Measurements from ENCODE around the gene NOP14.
"Not testable (repeated sequence)": the region's sequence is repeated elsewhere in the genome, so short reads cannot be mapped to it uniquely, and the experiment has no call there.

Gene NOP14

DNA sequence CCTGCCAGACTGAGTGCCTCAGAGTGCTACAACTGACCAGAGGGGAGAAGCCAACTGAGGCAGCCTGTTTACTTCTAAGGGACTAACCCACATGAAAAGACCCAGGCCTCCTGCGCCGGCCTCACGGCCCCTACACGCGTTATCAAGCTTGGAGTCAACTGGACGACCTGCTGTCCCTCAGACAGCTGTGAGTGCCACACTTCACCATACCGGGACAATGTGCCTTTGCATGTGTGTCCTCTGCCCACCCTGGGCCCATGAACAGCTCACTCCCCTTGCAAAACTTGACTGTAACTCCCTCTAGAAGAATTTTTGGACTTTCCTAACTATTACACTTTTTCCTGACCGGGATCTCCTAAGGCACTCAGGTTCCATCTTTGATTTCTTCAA, 1.8 kb downstream of the NOP14 start:
- no peak for DNase-seq

DNA sequence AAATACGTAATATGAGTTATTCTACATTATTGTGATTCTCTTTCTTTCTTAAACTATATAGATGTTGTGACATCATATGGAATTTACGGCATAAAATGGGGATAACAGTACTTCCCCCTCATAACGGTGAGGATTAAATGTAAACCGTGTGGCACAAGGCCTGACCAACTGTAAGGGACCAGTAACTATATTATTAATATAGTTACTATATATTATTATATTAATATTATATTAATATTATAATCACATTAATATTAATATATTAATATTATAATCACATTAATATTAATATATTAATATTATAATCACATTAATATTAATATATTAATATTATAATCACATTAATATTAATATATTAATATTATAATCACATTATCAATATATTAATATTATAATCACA, 2.8 kb downstream of the NOP14 start:
- DNase-seq = not testable (repeated sequence)

DNA sequence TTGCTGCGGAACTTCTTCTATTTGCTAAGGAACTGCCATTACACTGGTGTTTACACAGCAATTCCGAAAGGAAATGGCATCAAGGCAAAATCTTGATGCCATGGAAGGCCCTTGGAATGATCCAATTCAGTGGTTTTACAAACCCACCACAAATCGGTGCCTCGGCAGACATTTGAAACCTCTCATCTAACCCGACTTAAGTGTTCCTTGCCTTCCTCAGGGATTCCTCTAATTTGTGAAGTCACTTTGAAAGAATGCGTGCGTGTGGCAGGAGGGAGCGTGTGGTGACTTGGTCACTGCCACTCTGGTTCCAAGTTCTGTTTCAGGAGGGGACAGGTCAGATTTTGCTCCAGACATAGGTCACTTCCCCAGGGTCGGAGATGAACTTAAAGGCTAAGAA, 4.8 kb downstream of the NOP14 start:
- no peak for DNase-seq

DNA sequence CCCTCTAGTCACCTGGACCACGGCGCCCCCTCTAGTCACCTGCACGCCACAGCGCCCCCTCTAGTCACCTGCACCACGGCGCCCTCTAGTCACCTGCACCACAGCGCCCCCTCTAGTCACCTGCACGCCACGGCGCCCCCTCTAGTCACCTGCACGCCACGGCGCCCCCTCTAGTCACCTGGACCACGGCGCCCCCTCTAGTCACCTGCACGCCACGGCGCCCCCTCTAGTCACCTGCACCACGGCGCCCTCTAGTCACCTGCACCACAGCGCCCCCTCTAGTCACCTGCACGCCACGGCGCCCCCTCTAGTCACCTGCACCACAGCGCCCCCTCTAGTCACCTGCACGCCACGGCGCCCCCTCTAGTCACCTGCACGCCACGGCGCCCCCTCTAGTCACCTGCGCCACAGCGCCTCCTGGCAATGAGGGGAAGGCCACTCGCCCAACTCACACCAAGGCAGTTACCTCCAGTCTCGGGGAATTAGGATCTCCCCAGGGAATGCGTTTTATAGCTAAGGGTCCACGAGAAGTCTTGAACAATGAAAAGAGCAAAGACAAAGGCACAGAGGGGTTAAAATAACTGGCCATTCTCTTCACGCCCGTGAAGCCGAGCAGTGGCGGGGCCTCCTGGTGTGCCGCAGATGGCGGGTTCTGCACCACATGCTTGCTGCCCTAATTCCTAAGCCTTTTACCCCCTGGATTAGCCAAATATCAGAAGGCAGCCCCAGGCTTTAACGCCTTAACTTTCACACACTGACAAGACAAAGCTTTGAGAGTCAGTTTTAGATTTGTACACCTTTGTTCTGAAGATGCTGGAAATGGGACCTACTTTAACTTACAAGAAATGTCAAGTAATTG, 7.8 kb downstream of the NOP14 start:
- not testable (repeated sequence) for DNase-seq

DNA sequence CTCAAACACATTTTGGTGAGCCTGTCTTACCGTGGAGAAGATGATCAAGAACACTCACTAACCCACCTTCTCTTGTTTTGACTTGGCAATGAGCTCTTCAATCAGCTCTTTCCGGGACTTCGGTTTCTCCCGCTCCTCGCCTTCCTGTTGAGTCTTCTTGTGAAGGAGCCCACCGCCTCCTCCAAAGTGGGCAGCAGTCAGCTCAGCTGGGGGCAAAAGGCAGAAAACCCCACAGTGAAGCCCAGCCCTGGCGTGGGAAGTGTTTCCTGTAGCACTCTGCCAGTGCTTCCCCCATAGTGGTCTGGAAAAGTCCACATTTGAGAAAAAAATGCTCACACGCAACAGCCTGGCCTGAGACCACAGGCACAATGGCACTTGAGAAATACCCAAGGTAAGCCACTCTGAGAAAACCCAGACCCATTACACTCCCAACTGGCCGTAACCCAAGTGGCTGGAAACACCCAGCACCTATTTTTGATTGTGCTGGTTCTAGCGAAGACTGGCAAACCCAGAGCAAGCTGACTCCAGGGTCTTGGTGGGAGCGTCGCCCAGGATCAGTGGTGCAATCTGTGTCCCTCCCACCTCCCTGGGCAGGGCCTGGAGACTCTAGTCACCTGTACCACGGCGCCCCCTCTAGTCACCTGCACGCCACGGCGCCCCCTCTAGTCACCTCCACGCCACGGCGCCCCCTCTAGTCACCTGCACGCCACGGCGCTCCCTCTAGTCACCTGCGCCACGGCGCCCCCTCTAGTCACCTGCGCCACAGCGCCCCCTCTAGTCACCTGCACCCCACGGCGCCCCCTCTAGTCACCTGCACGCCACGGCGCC, 8.6 kb downstream of the NOP14 start:
- no peak for DNase-seq

DNA sequence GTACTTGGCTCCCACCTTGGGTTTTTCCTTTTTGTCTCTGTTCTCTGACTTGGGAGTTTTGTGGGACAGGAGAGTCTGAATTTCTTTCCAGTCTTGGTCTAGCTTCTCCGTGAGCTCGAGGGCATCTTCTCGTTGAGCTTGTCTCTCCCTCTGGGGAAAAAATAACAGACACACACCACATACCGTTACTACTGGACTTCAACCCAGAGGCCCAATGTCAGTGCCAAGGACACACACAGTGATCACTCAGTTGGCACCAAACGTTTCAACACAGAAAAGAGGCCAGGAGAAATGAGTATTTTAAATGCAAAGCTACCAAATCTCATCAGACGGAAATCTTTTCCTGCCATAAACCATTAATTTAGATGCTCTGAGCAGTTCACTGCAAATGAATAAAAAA, 9.7 kb downstream of the NOP14 start:
- no peak for DNase-seq

DNA sequence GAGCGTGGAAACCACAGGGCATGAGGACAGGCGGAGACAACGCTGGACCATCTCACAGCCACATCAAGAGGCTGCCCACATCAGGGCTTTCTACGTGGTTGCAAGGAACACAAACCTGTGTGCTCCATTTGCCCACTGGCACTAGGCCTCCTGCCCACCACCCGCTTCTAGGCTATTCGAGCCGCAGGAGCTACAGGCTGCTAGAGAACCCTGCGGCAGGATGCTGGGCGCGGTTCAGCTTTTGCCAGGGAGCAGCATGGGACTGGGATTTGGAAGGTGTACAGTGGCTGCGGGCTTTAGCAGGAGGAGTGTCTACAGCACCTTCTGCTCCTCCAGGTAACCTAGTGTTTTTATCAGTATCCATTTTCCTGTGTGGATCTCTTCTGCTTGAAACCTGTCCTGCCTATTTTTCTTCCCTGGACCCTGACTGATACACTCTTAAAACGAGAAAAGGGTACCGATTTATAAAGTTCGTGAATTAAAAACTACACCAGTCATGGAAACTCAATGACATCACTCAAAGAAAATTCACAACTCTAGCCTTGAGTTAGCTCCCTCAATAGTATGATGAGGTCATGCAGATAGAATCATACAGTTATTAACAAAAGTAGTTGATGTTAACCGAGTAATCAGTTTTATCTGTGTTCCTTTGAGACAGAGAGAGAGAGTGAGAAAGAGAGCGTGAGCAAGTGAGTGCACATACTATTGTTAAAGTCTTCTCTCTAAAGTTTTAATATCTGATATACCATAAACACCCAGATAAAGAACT, 12.8 kb downstream of the NOP14 start:
- DNase-seq = no peak

DNA sequence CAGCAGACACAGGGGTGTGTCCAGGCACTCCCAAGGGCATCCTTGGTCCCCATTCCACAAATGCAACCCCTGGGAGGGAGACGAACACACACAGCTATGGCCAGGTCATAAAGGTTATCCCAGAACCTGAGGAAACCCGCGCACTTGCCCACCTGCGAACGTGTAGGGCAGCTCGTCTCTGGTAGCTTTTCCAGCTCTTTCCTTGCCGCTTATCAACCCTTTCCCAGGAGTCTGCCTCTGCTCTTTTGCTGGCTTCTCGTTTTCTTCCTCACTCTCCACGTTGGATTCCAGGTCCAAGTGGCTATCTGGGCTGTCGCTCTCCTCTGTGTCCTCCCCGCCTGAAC, 13.5 kb downstream of the NOP14 start:
- DNase-seq = no peak

DNA sequence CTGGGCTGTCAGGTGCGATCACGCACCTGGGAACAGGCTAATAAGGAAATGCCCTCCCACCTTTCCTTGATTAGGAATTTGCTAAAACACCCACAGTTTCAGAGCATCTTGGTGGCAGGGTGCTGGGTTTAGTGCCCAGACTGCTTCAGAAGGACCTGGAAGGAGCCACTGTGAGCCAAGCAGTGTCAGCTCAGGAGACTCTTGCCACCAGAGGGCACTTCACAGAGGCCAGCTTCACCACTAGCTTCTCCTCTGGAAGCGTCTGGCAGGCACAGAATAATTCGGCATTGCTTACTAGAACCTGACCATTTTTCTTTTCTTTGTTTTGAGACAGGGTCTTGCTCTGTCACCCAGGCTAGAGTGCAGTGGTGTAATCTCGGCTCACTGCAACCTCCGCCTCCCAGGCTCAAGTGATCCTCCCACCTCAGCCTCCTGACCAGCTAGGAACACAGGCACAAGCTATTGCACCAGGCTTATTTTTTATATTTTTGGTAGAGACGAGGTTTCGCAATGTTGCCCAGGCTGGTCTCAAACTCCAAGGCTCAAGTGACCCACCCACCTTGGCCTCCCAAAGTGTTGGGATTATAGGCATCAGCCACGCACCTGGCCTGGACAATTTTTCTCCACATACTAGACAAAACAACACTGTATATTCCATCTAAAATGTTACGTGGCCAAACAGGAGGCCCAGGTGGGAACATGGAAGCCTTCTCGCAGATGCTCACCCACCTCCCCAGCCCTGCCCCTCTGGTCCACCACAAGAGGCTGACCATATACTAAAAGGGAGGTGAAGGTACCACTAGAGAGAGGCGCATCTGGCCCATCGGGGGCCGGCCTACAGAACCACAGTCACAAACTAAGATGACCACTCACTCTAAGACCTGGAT, 14.1 kb downstream of the NOP14 start:
- DNase-seq = no peak

DNA sequence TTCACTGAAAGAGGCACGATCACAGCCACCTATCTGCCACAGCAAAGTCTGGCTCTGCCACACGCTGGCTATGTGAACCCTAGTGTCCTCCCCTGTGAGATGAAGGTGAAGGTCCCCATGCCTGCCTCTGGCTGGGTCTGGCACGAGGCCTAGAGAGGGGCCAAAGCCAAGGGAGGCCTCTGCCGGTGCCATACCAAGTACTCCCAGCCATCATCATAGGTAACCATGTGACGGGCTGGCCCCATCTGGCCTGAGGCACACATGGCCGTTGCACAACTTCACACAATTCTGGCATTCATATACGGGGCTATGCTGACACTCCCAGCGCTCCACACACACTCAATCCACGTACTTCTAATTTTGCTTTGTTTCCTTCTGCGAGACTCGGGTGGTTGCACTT, 15.3 kb downstream of the NOP14 start:
- DNase-seq = no peak

DNA sequence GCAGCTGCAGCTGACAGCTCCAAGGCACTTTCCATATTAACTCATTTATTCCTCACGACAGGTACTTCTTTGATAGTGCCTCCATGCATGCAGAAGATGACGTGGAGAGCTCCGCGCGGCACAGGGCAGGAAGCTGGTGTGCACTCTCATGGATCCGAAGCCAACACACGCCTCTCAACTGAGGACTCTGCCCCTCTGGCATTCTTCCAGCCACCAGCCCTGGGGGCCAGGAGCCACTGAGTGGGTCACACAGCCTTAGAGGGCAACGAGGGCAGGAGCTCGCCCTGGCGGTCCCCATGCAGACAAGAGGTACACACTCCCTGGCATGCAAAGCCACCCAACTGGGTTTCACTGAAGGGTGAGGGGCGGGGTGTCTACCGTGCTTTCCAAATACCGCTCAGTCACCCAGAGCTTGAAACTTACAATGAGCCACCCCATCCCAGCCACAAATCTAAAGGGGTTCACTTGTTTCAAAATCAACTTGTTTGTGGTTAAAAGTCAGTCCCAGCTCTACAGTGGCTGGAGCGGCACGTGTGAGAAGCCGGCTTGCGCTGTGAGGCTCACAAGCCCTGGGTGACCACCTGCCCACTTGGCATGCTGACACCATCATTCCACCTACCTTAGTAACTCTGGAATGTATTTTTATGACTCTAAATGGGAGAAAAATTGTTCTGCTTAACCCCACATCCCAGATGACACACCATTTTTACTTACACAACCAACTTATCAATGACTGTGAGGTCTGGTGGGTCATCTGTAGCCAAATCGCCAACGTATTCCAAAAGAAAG, 16.2 kb downstream of the NOP14 start:
- DNase-seq = no peak

DNA sequence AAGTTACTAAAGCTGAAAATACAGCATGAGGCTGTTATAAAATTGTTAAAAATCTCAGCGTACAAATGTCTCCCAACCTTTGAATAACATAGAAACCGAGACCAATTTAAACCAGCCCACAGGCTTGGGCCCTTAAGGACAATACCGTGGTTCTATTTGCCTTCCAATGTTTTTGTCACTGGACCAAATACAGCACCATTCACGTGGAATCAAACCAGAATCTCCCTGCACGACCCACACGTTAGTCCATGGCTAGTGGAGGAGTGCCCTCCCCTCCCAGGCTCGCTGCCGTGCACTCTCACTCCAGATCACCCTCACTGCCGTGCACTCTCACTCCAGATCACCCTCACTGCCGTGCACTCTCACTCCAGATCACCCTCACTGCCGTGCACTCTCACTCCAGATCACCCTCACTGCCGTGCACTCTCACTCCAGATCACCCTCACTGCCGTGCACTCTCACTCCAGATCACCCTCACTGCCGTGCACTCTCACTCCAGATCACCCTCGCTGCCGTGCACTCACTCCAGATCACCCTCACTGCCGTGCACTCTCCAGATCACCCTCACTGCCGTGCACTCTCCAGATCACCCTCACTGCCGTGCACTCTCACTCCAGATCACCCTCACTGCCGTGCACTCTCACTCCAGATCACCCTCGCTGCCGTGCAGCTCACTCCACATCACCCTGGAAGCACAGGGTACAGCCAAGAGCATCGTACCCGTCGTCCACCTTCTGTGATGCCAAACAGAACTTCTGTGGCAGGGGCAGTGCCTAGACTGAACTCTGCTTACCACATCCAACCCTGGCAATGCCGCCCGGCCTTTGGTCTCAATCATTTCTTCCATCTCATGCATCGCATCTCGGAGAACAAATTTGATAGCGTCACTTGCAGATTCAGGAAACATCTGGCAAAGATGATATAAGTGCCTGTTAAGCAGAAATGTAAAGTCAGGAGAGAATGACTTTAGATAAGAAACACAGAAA, 17.3 kb downstream of the NOP14 start:
- DNase-seq = not testable (repeated sequence)

DNA sequence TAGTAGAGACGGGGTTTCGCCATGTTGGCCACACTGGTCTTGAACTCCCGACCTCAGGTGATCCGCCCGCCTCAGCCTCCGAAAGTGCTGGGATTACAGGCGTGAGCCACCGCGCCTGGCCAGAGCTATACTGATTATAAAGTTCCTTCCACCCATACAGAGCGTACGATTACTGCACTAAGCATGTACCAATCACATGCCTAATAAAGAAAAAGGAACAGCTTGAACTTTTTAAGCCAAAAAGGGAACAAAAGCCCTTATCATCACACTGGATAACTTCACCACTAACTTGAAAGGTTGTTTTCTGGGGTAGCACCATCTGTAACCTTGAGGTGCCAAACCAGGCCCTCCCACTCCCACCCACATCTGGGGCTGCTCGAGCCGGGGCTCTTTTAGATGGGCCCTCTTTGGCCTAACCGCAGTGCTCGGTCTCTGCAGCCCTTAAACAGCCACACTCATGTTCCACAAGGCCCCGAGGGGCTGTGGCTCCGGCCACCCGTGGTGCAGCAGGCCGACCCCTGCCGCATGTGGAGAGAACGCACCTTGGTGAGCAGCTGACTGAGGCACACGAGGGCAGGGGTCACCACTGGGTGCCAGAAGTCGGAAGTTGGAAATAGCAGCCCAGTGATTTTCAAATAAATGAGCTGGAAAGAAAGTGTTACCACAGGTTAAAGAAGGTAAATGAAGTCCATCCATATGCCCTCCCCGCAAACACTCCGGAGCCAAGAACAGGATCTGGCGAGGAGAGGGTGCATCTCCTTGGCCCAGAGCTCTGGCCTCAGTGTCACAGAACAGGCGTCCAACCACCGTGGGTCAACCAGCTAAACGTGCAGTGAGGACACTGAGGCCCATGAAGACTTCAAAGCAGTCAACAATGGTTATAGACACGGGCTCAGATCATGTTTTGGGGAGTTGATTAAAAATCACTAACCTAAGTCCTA, 18.4 kb downstream of the NOP14 start:
- no peak for DNase-seq

DNA sequence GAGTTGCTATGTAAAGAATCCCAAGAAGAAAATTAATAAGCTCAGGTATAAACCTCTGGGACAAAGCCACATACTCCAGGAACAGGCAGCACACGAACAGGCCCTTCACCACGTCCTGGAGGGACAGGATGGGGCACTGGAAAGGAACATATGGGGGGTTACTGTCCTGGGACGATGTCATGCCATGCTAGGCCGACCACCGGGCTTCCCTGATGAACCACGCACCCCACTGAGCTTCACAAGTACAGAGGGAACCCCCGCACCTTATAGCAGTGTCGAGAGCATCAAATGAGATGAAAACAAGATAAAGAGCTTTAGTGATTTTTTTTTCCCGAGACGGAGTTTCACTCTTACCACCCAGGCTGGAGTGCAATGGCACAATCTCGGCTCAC, 19.1 kb downstream of the NOP14 start:
- DNase-seq = no peak

DNA sequence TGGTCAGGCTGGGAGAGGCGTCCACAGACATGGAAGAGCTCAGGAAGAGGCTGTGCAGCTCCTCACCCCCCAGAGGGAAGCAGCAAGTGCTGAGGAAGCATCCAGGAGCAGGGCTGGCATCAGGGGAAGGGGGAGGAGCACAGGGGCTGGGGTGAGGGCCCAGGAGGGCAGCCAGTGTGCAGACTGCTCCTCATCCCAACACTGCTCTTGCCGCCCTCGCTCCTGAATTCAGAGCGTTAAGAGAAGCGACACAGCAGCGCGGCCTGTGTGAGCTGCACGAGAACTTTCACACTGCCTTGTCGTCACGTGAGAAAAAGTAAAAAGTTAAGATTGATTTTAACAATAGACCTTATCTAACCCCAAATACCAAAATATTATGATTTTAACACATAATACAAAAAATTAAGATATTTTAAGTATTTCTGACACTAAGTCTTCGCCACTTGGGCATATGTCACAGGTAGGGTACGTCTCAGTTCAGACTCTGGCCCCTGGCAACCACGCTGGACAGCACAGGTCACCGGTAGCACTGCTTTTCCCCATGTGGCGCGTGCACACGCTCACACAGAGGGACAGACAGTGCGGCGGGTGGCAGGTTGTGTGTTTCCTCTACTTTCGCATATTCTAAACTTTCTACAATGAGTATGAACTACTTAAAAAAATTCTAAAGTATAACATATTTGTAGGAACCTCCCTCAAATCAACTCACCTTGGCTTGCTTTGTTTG, 19.7 kb downstream of the NOP14 start:
- no peak for DNase-seq

DNA sequence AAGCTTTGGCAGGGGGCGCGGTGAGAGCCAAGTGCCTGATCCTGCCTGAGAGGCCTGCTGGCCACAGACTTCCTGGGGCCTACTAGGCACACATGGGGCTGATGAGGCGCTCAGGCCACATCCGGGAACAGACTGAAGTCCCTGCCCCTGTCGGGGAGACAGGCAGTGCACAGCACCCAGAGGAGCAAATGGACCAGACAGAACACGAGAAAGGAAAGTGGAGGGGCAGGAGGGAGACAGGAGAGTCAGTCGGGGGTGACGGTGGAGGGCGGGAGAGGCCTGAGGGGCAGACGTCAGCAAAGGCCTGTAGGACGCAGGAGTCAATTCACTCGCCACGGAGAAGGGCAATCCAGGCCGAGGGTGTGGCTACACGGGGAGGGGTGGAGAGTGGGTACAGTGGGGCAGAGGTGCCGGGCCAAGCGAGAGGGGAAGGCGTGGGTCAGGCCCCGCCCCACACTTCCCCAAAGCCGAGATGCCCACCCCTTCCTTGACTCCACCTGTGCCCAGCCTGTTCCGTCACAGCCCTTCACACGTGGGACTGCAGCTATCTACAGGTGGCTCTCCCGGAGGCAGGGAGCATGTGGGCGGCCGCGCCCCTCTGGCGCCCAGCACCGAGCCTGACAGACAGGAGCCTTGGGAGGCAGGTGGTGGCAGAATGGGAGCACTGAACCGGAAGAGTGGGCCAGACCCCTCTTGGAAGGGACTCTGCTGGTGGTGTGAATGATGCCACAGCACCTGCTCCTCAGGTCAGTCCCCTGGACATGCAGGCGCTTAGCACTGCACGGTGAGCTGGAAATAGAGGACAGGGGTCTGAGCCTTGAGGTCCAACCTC, 20.5 kb downstream of the NOP14 start:
- DNase-seq = no peak

DNA sequence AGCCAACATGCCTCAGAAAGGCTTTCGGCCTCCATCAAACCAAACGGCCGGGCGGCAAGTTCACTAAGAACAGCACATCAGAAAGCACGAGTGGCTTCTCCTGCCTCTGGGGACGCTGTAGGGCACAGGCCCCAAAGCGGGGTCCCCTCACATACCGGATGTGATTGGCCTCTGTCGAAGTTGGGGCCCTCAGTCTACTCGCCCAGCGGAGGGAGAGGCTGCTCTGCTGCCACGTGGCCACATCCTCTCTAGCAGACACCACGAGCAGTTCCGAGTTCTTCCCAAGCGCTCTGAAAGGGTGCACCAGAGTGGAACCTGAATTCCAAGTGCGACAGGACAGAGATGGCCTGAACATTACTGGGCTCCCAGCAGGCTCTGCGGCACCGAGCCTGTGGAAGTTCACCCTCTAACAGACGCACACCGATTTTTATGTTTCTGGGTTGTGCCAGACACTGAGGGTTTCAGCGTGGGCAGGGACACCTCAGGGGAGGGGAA, 21.1 kb downstream of the NOP14 start:
- no peak for DNase-seq

Data from NCI-H1694 (cell line).